ENCODE data around the gene CRK.
"Not testable (repeated sequence)": the region's sequence is repeated elsewhere in the genome, so short reads cannot be mapped to it uniquely, and the experiment has no call there.

CRK gene

GRCh38 chr17:1413281-1413791 is 42.7 kb downstream of the CRK start:
- no peak for TF ChIP-seq CTCF (IDR thresholded peaks at IDR 0.05; ENCODE audit: low read length, missing control alignments)
- DNase-seq (ENCODE audit: low read depth) = peak; percentile 86
- H3K4me3 ChIP-seq (replicated peaks; ENCODE audit: low read depth, low read length) = no peak overlapping the region

- peak; percentile 50 for DNase-seq (ENCODE audit: low read depth)
- H3K4me3 ChIP-seq (replicated peaks; ENCODE audit: low read depth, low read length) = no peak overlapping the region
- no peak for TF ChIP-seq CTCF (IDR thresholded peaks at IDR 0.05; ENCODE audit: low read length, missing control alignments)
Measured at GRCh38 chr17:1412185-1413110, 43.6 kb downstream of the CRK start.

GRCh38 chr17:1402262-1402586 is 53.8 kb downstream of the CRK start:
- no peak for DNase-seq (ENCODE audit: low read depth)
- no peak for TF ChIP-seq CTCF (IDR thresholded peaks at IDR 0.05; ENCODE audit: low read length, missing control alignments)

GRCh38 chr17:1399679-1400512 is 56.1 kb downstream of the CRK start, which contains the start of gene YWHAE:
Gene YWHAE (minus strand): TSS chr17:1400222. CDS start chr17:1400110, 112 bp downstream.
- TF ChIP-seq CTCF (IDR thresholded peaks at IDR 0.05; ENCODE audit: low read length, missing control alignments) = no peak
- DNase-seq (ENCODE audit: low read depth) = peak; percentile 94
- H3K4me3 ChIP-seq (replicated peaks; ENCODE audit: low read depth, low read length) = peak within 1 kb of the TSS; percentile 97

More at GRCh38 chr17:1402262-1402586, 53.8 kb downstream of the CRK start:
- H3K4me3 ChIP-seq (replicated peaks; ENCODE audit: low read depth, low read length) = no peak overlapping the region

GRCh38 chr17:1398931-1399678 is 56.9 kb downstream of the CRK start:
- no peak for TF ChIP-seq CTCF (IDR thresholded peaks at IDR 0.05; ENCODE audit: low read length, missing control alignments)
- DNase-seq (ENCODE audit: low read depth) = peak; percentile 33
- H3K4me3 ChIP-seq (replicated peaks; ENCODE audit: low read depth, low read length) = peak overlapping the region; percentile 97

GRCh38 chr17:1398028-1398427 is 58.0 kb downstream of the CRK start:
- no peak for DNase-seq (ENCODE audit: low read depth)
- TF ChIP-seq CTCF (IDR thresholded peaks at IDR 0.05; ENCODE audit: low read length, missing control alignments) = no peak

GRCh38 chr17:1395876-1396665 is 60.0 kb downstream of the CRK start:
- not testable (repeated sequence) for H3K4me3 ChIP-seq (replicated peaks; ENCODE audit: low read depth, low read length); DNase-seq (ENCODE audit: low read depth)

More at GRCh38 chr17:1398028-1398427, 58.0 kb downstream of the CRK start:
- H3K4me3 ChIP-seq (replicated peaks; ENCODE audit: low read depth, low read length) = peak overlapping the region; percentile 97
